ENCODE results near the gene OSBPL2. TPM values are rescaled to one million over a fixed set of nuclear protein-coding genes. Genes with fewer than 3 reads are reported as not detected.

The OSBPL2 gene
- total RNA-seq, 1 experiment from 2014 or later = 36.9 TPM

DNA sequence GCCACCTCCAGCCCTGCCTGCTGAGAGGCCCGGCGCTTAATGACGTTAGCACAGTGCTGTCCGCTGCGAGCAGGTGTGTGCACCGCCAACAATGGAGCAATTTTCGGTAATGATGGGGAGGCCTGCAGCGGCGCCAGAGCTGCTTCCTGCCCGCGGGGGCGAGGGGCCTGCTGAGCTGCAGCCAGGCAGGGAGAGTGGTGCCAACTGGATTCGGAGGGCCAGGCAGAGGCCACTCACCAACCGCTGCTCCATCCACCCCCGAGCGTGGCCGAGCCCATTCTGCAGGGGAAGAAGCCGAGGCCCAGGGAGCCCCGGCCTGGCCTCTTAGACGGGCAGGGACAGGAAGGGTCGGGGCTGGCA, 27.8 kb upstream of the OSBPL2 start:
- RAD21 ChIA-PET (ENCODE audit: low non-redundant PET in 1 of 2, low total read pairs in 2 of 2, uncharacterized antibody in 2 of 2, unreplicated experiment in 2 of 2) = no interaction called here
- peaks cover 0 to 5% of the 10 kb centered on the region in 2 experiments; a peak in 1 of 4 replicates for H3K4me1 ChIP-seq (ENCODE audit: control insufficient read depth in 1 of 2, insufficient read depth in 2 of 2, low read length in 2 of 2)
- H4K20me1 ChIP-seq (ENCODE audit: insufficient read depth) = no peaks in the 10 kb centered on the region
- no peaks in the 10 kb centered on the region for H3K9me2 ChIP-seq (ENCODE audit: insufficient read depth)
- DNase-seq (ENCODE audit: low read depth, low spot score) (no peak), ATAC-seq (no peak)
- no peaks in the 10 kb centered on the region for H3K79me2 ChIP-seq (ENCODE audit: insufficient read depth, low read length)
- no peak overlapping the region for H3K27ac ChIP-seq (ENCODE audit: low read depth, low read length)
- H3K9ac ChIP-seq (ENCODE audit: low read length) = no peak overlapping the region
- TF ChIP-seq ELF1 (IDR thresholded peaks at IDR 0.05; ENCODE audit: borderline replicate concordance, low read depth) = no peak
- TF ChIP-seq POLR2AphosphoS5 (IDR thresholded peaks at IDR 0.05; ENCODE audit: low read depth, low read length) = no peak
- TF ChIP-seq SP1 (IDR thresholded peaks at IDR 0.05; ENCODE audit: low read depth) = no peak
- TF ChIP-seq RAD21 (IDR thresholded peaks at IDR 0.05; ENCODE audit: low read depth) = no peak
- TF ChIP-seq, protein P1, sequence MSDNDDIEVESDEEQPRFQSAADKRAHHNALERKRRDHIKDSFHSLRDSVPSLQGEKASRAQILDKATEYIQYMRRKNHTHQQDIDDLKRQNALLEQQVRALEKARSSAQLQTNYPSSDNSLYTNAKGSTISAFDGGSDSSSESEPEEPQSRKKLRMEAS (IDR thresholded peaks at IDR 0.05) = no peak
- TF ChIP-seq, protein P2, sequence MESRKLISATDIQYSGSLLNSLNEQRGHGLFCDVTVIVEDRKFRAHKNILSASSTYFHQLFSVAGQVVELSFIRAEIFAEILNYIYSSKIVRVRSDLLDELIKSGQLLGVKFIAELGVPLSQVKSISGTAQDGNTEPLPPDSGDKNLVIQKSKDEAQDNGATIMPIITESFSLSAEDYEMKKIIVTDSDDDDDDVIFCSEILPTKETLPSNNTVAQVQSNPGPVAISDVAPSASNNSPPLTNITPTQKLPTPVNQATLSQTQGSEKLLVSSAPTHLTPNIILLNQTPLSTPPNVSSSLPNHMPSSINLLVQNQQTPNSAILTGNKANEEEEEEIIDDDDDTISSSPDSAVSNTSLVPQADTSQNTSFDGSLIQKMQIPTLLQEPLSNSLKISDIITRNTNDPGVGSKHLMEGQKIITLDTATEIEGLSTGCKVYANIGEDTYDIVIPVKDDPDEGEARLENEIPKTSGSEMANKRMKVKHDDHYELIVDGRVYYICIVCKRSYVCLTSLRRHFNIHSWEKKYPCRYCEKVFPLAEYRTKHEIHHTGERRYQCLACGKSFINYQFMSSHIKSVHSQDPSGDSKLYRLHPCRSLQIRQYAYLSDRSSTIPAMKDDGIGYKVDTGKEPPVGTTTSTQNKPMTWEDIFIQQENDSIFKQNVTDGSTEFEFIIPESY (IDR thresholded peaks at IDR 0.05; ENCODE audit: extremely low read depth, insufficient replicate concordance, low read length) = no peak
- no peak for TF ChIP-seq CBX3 (IDR thresholded peaks at IDR 0.05; ENCODE audit: low read depth)
- TF ChIP-seq SIN3A (IDR thresholded peaks at IDR 0.05; ENCODE audit: low read depth) = no peak
- TF ChIP-seq, protein P3, sequence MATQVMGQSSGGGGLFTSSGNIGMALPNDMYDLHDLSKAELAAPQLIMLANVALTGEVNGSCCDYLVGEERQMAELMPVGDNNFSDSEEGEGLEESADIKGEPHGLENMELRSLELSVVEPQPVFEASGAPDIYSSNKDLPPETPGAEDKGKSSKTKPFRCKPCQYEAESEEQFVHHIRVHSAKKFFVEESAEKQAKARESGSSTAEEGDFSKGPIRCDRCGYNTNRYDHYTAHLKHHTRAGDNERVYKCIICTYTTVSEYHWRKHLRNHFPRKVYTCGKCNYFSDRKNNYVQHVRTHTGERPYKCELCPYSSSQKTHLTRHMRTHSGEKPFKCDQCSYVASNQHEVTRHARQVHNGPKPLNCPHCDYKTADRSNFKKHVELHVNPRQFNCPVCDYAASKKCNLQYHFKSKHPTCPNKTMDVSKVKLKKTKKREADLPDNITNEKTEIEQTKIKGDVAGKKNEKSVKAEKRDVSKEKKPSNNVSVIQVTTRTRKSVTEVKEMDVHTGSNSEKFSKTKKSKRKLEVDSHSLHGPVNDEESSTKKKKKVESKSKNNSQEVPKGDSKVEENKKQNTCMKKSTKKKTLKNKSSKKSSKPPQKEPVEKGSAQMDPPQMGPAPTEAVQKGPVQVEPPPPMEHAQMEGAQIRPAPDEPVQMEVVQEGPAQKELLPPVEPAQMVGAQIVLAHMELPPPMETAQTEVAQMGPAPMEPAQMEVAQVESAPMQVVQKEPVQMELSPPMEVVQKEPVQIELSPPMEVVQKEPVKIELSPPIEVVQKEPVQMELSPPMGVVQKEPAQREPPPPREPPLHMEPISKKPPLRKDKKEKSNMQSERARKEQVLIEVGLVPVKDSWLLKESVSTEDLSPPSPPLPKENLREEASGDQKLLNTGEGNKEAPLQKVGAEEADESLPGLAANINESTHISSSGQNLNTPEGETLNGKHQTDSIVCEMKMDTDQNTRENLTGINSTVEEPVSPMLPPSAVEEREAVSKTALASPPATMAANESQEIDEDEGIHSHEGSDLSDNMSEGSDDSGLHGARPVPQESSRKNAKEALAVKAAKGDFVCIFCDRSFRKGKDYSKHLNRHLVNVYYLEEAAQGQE (IDR thresholded peaks at IDR 0.05; ENCODE audit: low read depth) = no peak
- no peak for TF ChIP-seq EGR1 (IDR thresholded peaks at IDR 0.05; ENCODE audit: low read depth)
- no peak for TF ChIP-seq EZH2phosphoT487 (IDR thresholded peaks at IDR 0.05; ENCODE audit: borderline replicate concordance)
- TF ChIP-seq FOSL1 (IDR thresholded peaks at IDR 0.05; ENCODE audit: low read depth) = no peak
- no peak for TF ChIP-seq ZNF274 (IDR thresholded peaks at IDR 0.05; ENCODE audit: low read depth, low read length)
- no peak for TF ChIP-seq POLR2A (IDR thresholded peaks at IDR 0.05; ENCODE audit: borderline replicate concordance, extremely low read depth, insufficient read depth, insufficient read length)
- no peak for TF ChIP-seq TCF7L2 (IDR thresholded peaks at IDR 0.05; ENCODE audit: borderline replicate concordance, extremely low read depth, insufficient read depth, insufficient read length)
- no peak for TF ChIP-seq CTCF (IDR thresholded peaks at IDR 0.05 in 2 of 3, conservative IDR thresholded peaks at IDR 0.05 in 1 of 3; ENCODE audit: borderline replicate concordance in 1 of 3, insufficient read depth in 1 of 3, low read depth in 2 of 3, low read length in 2 of 3)
- TF ChIP-seq CEBPB (IDR thresholded peaks at IDR 0.05; ENCODE audit: low read depth) = no peak
- no peak for TF ChIP-seq JUND (IDR thresholded peaks at IDR 0.05)
- no peak for TF ChIP-seq SRF (IDR thresholded peaks at IDR 0.05; ENCODE audit: low read depth)
- no peak for TF ChIP-seq ZFX (IDR thresholded peaks at IDR 0.05)
- intact Hi-C loops (cut with micrococcal nuclease) = no loop called here
- H2AFZ ChIP-seq (ENCODE audit: low read depth, low read length, poor library complexity, severe bottlenecking) = no peak overlapping the region
- peaks cover 11% of the 10 kb centered on the region; the same call in 1 of the 2 replicates for H3K27me3 ChIP-seq (ENCODE audit: insufficient read depth, low read length)
- H3K9me3 ChIP-seq (ENCODE audit: control insufficient read depth in 1 of 2, insufficient read depth in 1 of 2, low read depth in 1 of 2, low read length in 2 of 2) = no peaks in the 10 kb centered on the region
- no peak overlapping the region for H3K4me2 ChIP-seq (ENCODE audit: low read length)
- no peak overlapping the region for H3K4me3 ChIP-seq (replicated peaks in 1 of 2; ENCODE audit: low read depth in 1 of 2, low read length in 2 of 2)
- no TSS peak for BruUV-seq (replicated peaks)
- POLR2A ChIA-PET = no interaction called here
- CTCF ChIA-PET = no interaction called here
- H3K36me3 ChIP-seq (ENCODE audit: control insufficient read depth in 1 of 2, insufficient read depth in 2 of 2, low read length in 2 of 2) = peaks cover 0 to 3% of the 10 kb centered on the region in 2 experiments; a peak in 1 of 4 replicates

All from HCT116 (cell line).